ENCODE results near the gene SAP30L.

SAP30L gene

GRCh38 chr5:154466671-154467070 lies 20.9 kb downstream of the SAP30L start:
- FAIRE-seq = no peak

- FAIRE-seq = no peak
Observed at GRCh38 chr5:154467655-154468354, 22.0 kb downstream of the SAP30L start.

GRCh38 chr5:154470137-154470536 lies 24.3 kb downstream of the SAP30L start:
- no peak for FAIRE-seq

GRCh38 chr5:154470947-154471870 lies 25.4 kb downstream of the SAP30L start:
- no peak for FAIRE-seq

- no peak for FAIRE-seq
Observed at GRCh38 chr5:154472871-154473580, 27.2 kb downstream of the SAP30L start.

- FAIRE-seq = no peak
Observed at GRCh38 chr5:154473581-154474283, 27.9 kb downstream of the SAP30L start.

- no peak for FAIRE-seq
Observed at GRCh38 chr5:154474396-154475334, 28.9 kb downstream of the SAP30L start.

- no peak for FAIRE-seq
Observed at GRCh38 chr5:154475591-154476353, 30.0 kb downstream of the SAP30L start.

GRCh38 chr5:154476354-154477205 lies 30.8 kb downstream of the SAP30L start:
- no peak for FAIRE-seq

GRCh38 chr5:154477382-154478223 lies 31.8 kb downstream of the SAP30L start:
- FAIRE-seq = no peak

GRCh38 chr5:154478224-154478565 lies 32.4 kb downstream of the SAP30L start, which contains the start of gene HAND1:
Gene HAND1, minus strand, starts transcription at chr5:154478227. Its CDS starts 219 bp downstream, at chr5:154478008.
- FAIRE-seq = no peak

- no peak for FAIRE-seq
Observed at GRCh38 chr5:154478752-154479159, 33.0 kb downstream of the SAP30L start.

GRCh38 chr5:154479160-154479943 lies 33.6 kb downstream of the SAP30L start:
- FAIRE-seq = no peak

GRCh38 chr5:154479944-154480750 lies 34.4 kb downstream of the SAP30L start:
- FAIRE-seq = no peak

GRCh38 chr5:154480847-154481246 lies 35.0 kb downstream of the SAP30L start:
- no peak for FAIRE-seq

- no peak for FAIRE-seq
Observed at GRCh38 chr5:154481584-154482381, 36.0 kb downstream of the SAP30L start.
